Loucy (cell line): ENCODE measurements around the gene ADAT1.

Source experiments
- EZH2phosphoT487 ChIP-seq: fragments of 200-600 bp; IDR thresholded peaks from 2 replicates; pipeline ENCODE4 v1.6.1; 2018; ENCODE audit warnings: antibody characterized with exemption, mild to moderate bottlenecking, moderate library complexity, borderline replicate concordance
- TF ChIP-seq, protein P1 (sequence below): fragments of 200-600 bp; sonication (generic); conservative IDR thresholded peaks from 2 replicates; pipeline ENCODE4 v1.5.1; 2014; ENCODE audit warnings: mild to moderate bottlenecking, antibody characterized with exemption, low read length

DNA sequence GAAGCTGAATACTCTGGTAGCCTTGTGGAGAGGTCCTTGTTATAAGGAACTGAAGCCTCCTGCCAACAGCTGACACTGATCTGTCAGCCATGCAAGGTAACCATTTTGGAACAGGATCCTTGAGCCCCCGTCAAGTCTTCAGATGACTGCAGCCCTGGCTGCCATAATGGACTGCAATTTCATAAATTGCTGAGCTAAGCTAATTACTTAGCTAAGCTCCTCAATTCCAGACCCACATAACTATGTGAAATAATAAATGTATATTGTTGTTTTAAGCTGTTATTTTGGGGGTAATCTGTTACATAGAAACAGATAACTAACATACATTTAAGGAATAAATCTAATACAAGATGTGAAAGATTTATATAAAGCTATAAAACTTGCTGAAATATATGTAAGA, 16.6 kb downstream of the ADAT1 start:
- TF ChIP-seq, protein P1, sequence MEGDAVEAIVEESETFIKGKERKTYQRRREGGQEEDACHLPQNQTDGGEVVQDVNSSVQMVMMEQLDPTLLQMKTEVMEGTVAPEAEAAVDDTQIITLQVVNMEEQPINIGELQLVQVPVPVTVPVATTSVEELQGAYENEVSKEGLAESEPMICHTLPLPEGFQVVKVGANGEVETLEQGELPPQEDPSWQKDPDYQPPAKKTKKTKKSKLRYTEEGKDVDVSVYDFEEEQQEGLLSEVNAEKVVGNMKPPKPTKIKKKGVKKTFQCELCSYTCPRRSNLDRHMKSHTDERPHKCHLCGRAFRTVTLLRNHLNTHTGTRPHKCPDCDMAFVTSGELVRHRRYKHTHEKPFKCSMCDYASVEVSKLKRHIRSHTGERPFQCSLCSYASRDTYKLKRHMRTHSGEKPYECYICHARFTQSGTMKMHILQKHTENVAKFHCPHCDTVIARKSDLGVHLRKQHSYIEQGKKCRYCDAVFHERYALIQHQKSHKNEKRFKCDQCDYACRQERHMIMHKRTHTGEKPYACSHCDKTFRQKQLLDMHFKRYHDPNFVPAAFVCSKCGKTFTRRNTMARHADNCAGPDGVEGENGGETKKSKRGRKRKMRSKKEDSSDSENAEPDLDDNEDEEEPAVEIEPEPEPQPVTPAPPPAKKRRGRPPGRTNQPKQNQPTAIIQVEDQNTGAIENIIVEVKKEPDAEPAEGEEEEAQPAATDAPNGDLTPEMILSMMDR, result no peak
- TF ChIP-seq EZH2phosphoT487, result no peak
